ENCODE results near the gene SERGEF.

Gene SERGEF

DNA sequence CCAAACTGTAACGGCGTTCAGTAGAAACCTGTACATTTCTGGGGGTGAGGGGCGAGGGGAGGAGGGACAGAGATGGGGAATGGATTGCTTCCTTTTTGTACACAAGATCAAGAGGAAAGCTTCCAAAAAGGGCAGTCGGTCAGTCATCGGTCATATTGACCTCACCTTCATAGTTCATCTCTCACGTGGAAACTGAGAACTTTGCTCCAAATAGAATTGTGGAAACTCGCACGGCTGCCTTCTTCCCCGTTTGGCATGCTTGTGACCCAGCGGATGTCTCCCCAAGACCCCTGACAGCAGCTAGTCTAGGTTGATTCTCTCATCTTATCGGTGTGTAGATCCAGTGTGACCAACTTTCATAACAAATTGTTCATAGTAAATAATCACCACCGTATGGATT lies 230.7 kb downstream of the SERGEF start:
- ATAC-seq (ENCODE audit: low read depth) (no peak), DNase-seq (ENCODE audit: low spot score) (no peak)
- Histone ChIP-seq H3K4me1 (ENCODE audit: insufficient read depth, poor library complexity, severe bottlenecking) (peaks cover 7% of the 10 kb centered on the region), H3K4me3 (ENCODE audit: severe bottlenecking) (no peak overlapping the region), H3K27me3 (ENCODE audit: insufficient read depth, poor library complexity, severe bottlenecking) (no peaks in the 10 kb centered on the region), H3K9me3 (ENCODE audit: severe bottlenecking) (no peaks in the 10 kb centered on the region), H3K36me3 (ENCODE audit: low read depth) (no peaks in the 10 kb centered on the region), H3K27ac (ENCODE audit: poor library complexity, severe bottlenecking) (no peak overlapping the region)
- TF ChIP-seq, protein P1, sequence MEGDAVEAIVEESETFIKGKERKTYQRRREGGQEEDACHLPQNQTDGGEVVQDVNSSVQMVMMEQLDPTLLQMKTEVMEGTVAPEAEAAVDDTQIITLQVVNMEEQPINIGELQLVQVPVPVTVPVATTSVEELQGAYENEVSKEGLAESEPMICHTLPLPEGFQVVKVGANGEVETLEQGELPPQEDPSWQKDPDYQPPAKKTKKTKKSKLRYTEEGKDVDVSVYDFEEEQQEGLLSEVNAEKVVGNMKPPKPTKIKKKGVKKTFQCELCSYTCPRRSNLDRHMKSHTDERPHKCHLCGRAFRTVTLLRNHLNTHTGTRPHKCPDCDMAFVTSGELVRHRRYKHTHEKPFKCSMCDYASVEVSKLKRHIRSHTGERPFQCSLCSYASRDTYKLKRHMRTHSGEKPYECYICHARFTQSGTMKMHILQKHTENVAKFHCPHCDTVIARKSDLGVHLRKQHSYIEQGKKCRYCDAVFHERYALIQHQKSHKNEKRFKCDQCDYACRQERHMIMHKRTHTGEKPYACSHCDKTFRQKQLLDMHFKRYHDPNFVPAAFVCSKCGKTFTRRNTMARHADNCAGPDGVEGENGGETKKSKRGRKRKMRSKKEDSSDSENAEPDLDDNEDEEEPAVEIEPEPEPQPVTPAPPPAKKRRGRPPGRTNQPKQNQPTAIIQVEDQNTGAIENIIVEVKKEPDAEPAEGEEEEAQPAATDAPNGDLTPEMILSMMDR (IDR thresholded peaks at IDR 0.05; ENCODE audit: poor library complexity, severe bottlenecking): no peak

DNA sequence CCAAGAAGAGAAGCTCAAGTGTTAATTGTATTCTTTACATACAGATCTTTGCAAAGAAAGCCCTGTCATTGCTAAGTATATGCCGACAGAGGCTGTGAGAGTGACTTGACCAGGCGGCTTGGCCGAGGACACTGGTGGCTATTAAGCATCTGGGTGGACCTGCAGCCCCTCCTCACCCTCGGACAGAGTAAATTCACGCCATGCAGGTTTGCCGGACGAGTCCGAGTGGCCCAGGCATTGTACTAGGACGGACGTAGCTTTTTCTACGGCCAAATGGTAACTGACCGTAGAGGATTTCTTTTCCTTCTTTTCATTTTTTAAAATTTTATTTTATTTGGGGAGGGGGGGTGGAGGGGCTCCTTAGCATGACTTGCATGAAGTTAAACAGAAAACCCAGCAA lies 231.2 kb downstream of the SERGEF start:
- no peak for DNase-seq (ENCODE audit: low spot score)
- no peak for ATAC-seq (ENCODE audit: low read depth)
- H3K27ac ChIP-seq (ENCODE audit: poor library complexity, severe bottlenecking): no peak overlapping the region
- no peaks in the 10 kb centered on the region for H3K27me3 ChIP-seq (ENCODE audit: insufficient read depth, poor library complexity, severe bottlenecking)
- no peaks in the 10 kb centered on the region for H3K9me3 ChIP-seq (ENCODE audit: severe bottlenecking)
- H3K4me1 ChIP-seq (ENCODE audit: insufficient read depth, poor library complexity, severe bottlenecking): peaks cover 1% of the 10 kb centered on the region
- H3K36me3 ChIP-seq (ENCODE audit: low read depth): no peaks in the 10 kb centered on the region
- TF ChIP-seq, protein P1 (IDR thresholded peaks at IDR 0.05; ENCODE audit: poor library complexity, severe bottlenecking): no peak
- H3K4me3 ChIP-seq (ENCODE audit: severe bottlenecking): no peak overlapping the region

DNA sequence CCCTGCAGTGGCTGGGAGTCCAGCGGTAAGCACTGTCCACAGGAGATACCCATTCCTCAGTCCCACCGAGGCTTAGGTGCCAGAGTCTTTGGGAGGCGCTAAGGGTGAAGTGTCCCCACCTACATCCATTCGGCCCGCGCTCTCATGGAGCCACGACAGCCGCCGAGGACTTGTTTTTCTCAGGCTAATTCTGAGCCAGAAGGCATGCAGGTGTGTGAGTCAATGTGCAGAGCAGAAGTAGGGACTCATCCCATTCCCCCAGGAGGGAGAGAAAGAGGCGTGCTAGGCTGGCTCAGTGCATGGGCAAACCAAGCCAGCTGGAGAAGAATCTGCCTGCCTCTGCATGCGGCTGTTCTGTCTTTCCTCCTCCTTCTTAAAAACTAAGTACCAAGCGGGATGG lies 231.6 kb downstream of the SERGEF start:
- DNase-seq (ENCODE audit: low spot score) (no peak), ATAC-seq (ENCODE audit: low read depth) (peak; percentile 53)
- Histone ChIP-seq H3K4me3 (ENCODE audit: severe bottlenecking) (no peak overlapping the region), H3K4me1 (ENCODE audit: insufficient read depth, poor library complexity, severe bottlenecking) (no peaks in the 10 kb centered on the region), H3K27ac (ENCODE audit: poor library complexity, severe bottlenecking) (no peak overlapping the region), H3K9me3 (ENCODE audit: severe bottlenecking) (no peaks in the 10 kb centered on the region), H3K27me3 (ENCODE audit: insufficient read depth, poor library complexity, severe bottlenecking) (no peaks in the 10 kb centered on the region), H3K36me3 (ENCODE audit: low read depth) (no peaks in the 10 kb centered on the region)
- TF ChIP-seq, protein P1 (IDR thresholded peaks at IDR 0.05; ENCODE audit: poor library complexity, severe bottlenecking): no peak

DNA sequence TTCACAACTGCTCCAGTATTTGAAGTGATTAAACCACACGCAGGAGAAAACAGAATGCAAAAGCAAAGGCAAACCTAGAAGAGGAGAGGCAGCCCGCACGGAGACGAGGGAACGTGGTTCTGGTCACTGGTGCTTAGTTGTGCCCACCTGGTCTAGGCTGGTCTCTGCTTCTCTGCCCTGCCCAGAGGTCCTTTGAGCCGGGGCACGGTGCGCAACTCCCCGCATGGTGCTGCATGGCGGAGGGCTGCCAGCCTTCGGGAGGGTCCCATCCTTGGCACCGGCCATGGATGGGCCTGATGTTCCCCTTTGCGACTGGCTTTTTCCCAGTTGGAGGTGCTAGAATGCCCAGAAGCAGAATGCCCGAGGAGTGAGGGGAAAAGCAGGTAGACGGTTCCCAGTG lies 232.2 kb downstream of the SERGEF start:
- no peak overlapping the region for H3K4me3 ChIP-seq (ENCODE audit: severe bottlenecking)
- TF ChIP-seq, protein P1 (IDR thresholded peaks at IDR 0.05; ENCODE audit: poor library complexity, severe bottlenecking): no peak
- H3K27me3 ChIP-seq (ENCODE audit: insufficient read depth, poor library complexity, severe bottlenecking): no peaks in the 10 kb centered on the region
- H3K9me3 ChIP-seq (ENCODE audit: severe bottlenecking): no peaks in the 10 kb centered on the region
- no peak for ATAC-seq (ENCODE audit: low read depth)
- H3K36me3 ChIP-seq (ENCODE audit: low read depth): no peaks in the 10 kb centered on the region
- DNase-seq (ENCODE audit: low spot score): no peak
- H3K4me1 ChIP-seq (ENCODE audit: insufficient read depth, poor library complexity, severe bottlenecking): no peaks in the 10 kb centered on the region
- no peak overlapping the region for H3K27ac ChIP-seq (ENCODE audit: poor library complexity, severe bottlenecking)

DNA sequence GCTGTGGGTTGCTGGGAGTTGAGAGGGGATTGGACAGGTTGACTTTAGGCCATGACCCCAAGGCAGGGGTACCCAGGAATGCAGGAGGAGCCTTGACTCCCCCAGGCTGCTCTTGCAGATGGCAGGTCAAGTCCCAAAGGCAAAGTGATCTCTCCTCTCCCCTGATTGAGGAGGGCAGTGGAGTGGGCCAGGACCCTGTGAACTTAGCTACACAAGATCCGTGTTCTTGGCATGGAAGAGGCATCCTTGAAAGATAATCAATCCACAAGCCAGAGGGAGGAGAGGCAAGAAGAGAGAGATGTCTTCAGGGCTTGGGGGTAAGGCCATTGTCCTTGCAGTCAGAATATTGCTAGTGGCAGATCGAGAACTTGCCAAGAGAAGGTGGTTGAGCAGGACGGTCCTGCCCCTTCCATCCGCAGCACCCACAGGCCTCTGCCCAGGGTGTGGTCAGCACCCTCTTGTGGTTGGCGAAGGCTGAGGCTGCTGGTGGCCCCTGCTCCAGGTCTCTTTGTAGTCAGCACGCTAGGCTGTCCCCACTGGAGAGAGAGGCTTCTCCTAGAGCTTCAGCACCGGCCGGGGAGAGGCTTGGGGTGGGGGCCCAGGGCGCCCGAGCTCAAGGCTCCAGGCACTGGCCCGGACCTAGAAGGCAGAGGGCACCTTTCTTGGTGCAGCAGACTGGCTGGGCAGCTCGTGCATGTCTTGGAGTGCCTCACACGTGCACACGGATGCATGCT lies 232.8 kb downstream of the SERGEF start:
- no peak for ATAC-seq (ENCODE audit: low read depth)
- Histone ChIP-seq H3K4me3 (ENCODE audit: severe bottlenecking) (no peak overlapping the region), H3K4me1 (ENCODE audit: insufficient read depth, poor library complexity, severe bottlenecking) (no peaks in the 10 kb centered on the region), H3K9me3 (ENCODE audit: severe bottlenecking) (no peaks in the 10 kb centered on the region), H3K27ac (ENCODE audit: poor library complexity, severe bottlenecking) (no peak overlapping the region), H3K27me3 (ENCODE audit: insufficient read depth, poor library complexity, severe bottlenecking) (no peaks in the 10 kb centered on the region), H3K36me3 (ENCODE audit: low read depth) (no peaks in the 10 kb centered on the region)
- DNase-seq (ENCODE audit: low spot score): no peak
- TF ChIP-seq, protein P1 (IDR thresholded peaks at IDR 0.05; ENCODE audit: poor library complexity, severe bottlenecking): no peak
